ENCODE results near the gene HOMER2.

The HOMER2 gene

GRCh38 chr15:82835391-82835917 is 117.1 kb downstream of the HOMER2 start:
- ATAC-seq (ENCODE audit: low read depth) (no peak), DNase-seq (ENCODE audit: low spot score) (no peak)
- TF ChIP-seq, protein P1, sequence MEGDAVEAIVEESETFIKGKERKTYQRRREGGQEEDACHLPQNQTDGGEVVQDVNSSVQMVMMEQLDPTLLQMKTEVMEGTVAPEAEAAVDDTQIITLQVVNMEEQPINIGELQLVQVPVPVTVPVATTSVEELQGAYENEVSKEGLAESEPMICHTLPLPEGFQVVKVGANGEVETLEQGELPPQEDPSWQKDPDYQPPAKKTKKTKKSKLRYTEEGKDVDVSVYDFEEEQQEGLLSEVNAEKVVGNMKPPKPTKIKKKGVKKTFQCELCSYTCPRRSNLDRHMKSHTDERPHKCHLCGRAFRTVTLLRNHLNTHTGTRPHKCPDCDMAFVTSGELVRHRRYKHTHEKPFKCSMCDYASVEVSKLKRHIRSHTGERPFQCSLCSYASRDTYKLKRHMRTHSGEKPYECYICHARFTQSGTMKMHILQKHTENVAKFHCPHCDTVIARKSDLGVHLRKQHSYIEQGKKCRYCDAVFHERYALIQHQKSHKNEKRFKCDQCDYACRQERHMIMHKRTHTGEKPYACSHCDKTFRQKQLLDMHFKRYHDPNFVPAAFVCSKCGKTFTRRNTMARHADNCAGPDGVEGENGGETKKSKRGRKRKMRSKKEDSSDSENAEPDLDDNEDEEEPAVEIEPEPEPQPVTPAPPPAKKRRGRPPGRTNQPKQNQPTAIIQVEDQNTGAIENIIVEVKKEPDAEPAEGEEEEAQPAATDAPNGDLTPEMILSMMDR (IDR thresholded peaks at IDR 0.05; ENCODE audit: poor library complexity, severe bottlenecking), result no peak
- no peak overlapping the region for H3K4me3 ChIP-seq (ENCODE audit: severe bottlenecking)
- no peaks in the 10 kb centered on the region for H3K27me3 ChIP-seq (ENCODE audit: insufficient read depth, poor library complexity, severe bottlenecking)
- peaks cover 30% of the 10 kb centered on the region for H3K4me1 ChIP-seq (ENCODE audit: insufficient read depth, poor library complexity, severe bottlenecking)
- peaks cover 3% of the 10 kb centered on the region for H3K9me3 ChIP-seq (ENCODE audit: severe bottlenecking)
- H3K27ac ChIP-seq (ENCODE audit: poor library complexity, severe bottlenecking), result no peak overlapping the region
- peaks cover 74% of the 10 kb centered on the region for H3K36me3 ChIP-seq (ENCODE audit: low read depth)

- Histone ChIP-seq H3K27me3 (ENCODE audit: insufficient read depth, poor library complexity, severe bottlenecking) (no peaks in the 10 kb centered on the region), H3K36me3 (ENCODE audit: low read depth) (peaks cover 87% of the 10 kb centered on the region), H3K4me3 (ENCODE audit: severe bottlenecking) (no peak overlapping the region), H3K27ac (ENCODE audit: poor library complexity, severe bottlenecking) (peak overlapping the region; percentile 99), H3K9me3 (ENCODE audit: severe bottlenecking) (no peaks in the 10 kb centered on the region), H3K4me1 (ENCODE audit: insufficient read depth, poor library complexity, severe bottlenecking) (peaks cover 30% of the 10 kb centered on the region)
- ATAC-seq (ENCODE audit: low read depth) (no peak), DNase-seq (ENCODE audit: low spot score) (no peak)
- TF ChIP-seq, protein P1 (IDR thresholded peaks at IDR 0.05; ENCODE audit: poor library complexity, severe bottlenecking), result no peak
These were observed 119.2 kb downstream of the HOMER2 start for GRCh38 chr15:82833362-82833682.

GRCh38 chr15:82832601-82833361 is 119.7 kb downstream of the HOMER2 start:
- Histone ChIP-seq H3K27ac (ENCODE audit: poor library complexity, severe bottlenecking) (peak overlapping the region; percentile 99), H3K4me1 (ENCODE audit: insufficient read depth, poor library complexity, severe bottlenecking) (peaks cover 30% of the 10 kb centered on the region), H3K36me3 (ENCODE audit: low read depth) (peaks cover 91% of the 10 kb centered on the region), H3K4me3 (ENCODE audit: severe bottlenecking) (no peak overlapping the region), H3K27me3 (ENCODE audit: insufficient read depth, poor library complexity, severe bottlenecking) (no peaks in the 10 kb centered on the region), H3K9me3 (ENCODE audit: severe bottlenecking) (no peaks in the 10 kb centered on the region)
- ATAC-seq (ENCODE audit: low read depth) (peak; percentile 95), DNase-seq (ENCODE audit: low spot score) (peak; percentile 88)
- TF ChIP-seq, protein P1 (IDR thresholded peaks at IDR 0.05; ENCODE audit: poor library complexity, severe bottlenecking), result peak; percentile 40

DNA sequence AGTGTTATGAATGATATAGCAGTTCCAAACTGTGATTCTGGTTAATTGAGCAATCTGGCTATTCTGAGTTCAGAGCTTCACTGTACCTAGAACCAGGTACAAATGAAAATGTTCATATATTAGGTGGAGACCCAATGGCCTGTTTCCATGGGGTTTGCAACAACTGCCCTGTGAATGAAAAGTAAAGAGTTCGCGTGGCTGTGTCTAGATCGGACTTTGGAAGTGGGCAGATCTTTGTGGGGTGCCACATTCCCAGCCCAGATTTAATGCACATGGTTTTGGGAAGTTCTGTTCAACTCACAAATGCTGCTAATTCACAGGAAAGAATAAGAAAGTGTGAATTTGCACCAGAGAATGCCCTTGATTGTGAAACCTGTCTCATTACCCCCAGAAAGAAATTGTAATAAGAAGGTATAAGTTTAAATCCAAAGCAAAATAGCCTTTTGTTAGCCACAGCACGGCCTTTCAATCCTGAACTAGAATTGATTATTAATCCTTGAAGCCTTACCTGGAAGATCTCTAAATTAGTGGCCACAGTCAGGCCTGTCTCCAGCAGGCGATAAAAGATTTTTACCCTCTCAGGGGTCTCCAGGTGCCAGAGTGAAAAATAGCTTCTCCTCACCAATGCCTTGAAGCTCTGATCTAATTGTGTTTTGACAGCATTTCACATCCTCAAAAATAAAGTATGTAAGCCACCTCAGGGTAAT is 120.5 kb downstream of the HOMER2 start:
- no peak for ATAC-seq (ENCODE audit: low read depth)
- H3K9me3 ChIP-seq (ENCODE audit: severe bottlenecking), result no peaks in the 10 kb centered on the region
- H3K4me1 ChIP-seq (ENCODE audit: insufficient read depth, poor library complexity, severe bottlenecking), result peaks cover 30% of the 10 kb centered on the region
- H3K27me3 ChIP-seq (ENCODE audit: insufficient read depth, poor library complexity, severe bottlenecking), result no peaks in the 10 kb centered on the region
- TF ChIP-seq, protein P1 (IDR thresholded peaks at IDR 0.05; ENCODE audit: poor library complexity, severe bottlenecking), result no peak
- DNase-seq (ENCODE audit: low spot score), result no peak
- H3K4me3 ChIP-seq (ENCODE audit: severe bottlenecking), result no peak overlapping the region
- H3K36me3 ChIP-seq (ENCODE audit: low read depth), result peaks cover 91% of the 10 kb centered on the region
- peak overlapping the region; percentile 99 for H3K27ac ChIP-seq (ENCODE audit: poor library complexity, severe bottlenecking)

Measured in RWPE2 (cell line).